Gastroesophageal sphincter (tissue), 4 donors: ENCODE measurements around the gene TMEM125. TPM values are rescaled to one million over a fixed set of nuclear protein-coding genes. Genes with fewer than 3 reads are reported as not detected.

Source experiments
- ATAC-seq: fragments of 150-250 bp; one replicate; pipeline ENCODE4 v1.9.1; 2016; ENCODE audit warnings: mild to moderate bottlenecking, moderate library complexity
- H3K27ac ChIP-seq, 4 donors: fragments of 200-600 bp; sonication (generic) in 3 of 4; 1 replicate in 3 of 4; 2 replicates in 1 of 4; pipeline ENCODE4 v1.5.1; 2016 to 2019
- H3K27me3 ChIP-seq: fragments of 200-600 bp; sonication (generic); one replicate; pipeline ENCODE4 v1.5.1; 2019
- H3K36me3 ChIP-seq, 2 donors: fragments of 200-600 bp; sonication (generic); one replicate each; pipeline ENCODE4 v1.5.1; 2019; ENCODE audit warnings: control low read depth in 1 of 2
- H3K4me1 ChIP-seq, 3 donors: fragments of 200-600 bp; sonication (generic); 1 replicate in 2 of 3; 2 replicates in 1 of 3; pipeline ENCODE4 v1.5.1; 2016 to 2019; ENCODE audit warnings: control low read depth in 2 of 3
- H3K4me3 ChIP-seq, 2 donors: fragments of 200-600 bp; sonication (generic); one replicate each; pipeline ENCODE4 v1.5.1; 2019; ENCODE audit warnings: mild to moderate bottlenecking in 1 of 2, moderate library complexity in 1 of 2
- H3K9me3 ChIP-seq, 3 donors: fragments of 200-600 bp; sonication (generic); one replicate each; pipeline ENCODE4 v1.5.1; 2017 to 2019; ENCODE audit warnings: control low read depth in 2 of 3
- CTCF ChIP-seq, 4 experiments: fragments of 200-600 bp in 2 of 4; fragments of 450-650 bp in 2 of 4; sonication (generic) in 1 of 4; IDR thresholded peaks; one replicate each; pipeline ENCODE4 v1.5.1; 2017 to 2019; ENCODE audit warnings: antibody characterized with exemption in 4 of 4, mild to moderate bottlenecking in 2 of 4, moderate library complexity in 2 of 4
- EP300 ChIP-seq: sonication (generic); formaldehyde crosslinking; IDR thresholded peaks from one replicate; pipeline ENCODE4 v1.6.1; 2017; ENCODE audit warnings: antibody characterized with exemption, mild to moderate bottlenecking
- POLR2A ChIP-seq, 2 donors: fragments of 450-650 bp; IDR thresholded peaks; one replicate each; pipeline ENCODE4 v1.6.1; 2017; ENCODE audit warnings: antibody characterized with exemption in 2 of 2, mild to moderate bottlenecking in 2 of 2, moderate library complexity in 1 of 2
- POLR2AphosphoS5 ChIP-seq: sonication (generic); formaldehyde crosslinking; IDR thresholded peaks from one replicate; pipeline ENCODE4 v1.6.1; 2017; ENCODE audit warnings: antibody characterized with exemption
- WGBS, 2 donors: methylation state at CpG; one replicate each; pipeline ENCODE4 v1.1.5; 2018; ENCODE audit warnings: low coverage in 1 of 2; 5-methylcytosine and 5-hydroxymethylcytosine counted together
- total RNA-seq, 4 donors: library from RNA; depleted of rRNA; stranded (reverse); fragments of >200 nt; gene quantifications; one replicate each; pipeline ENCODE4 v1.1.0, GENCODE V29; 2016

The TMEM125 gene
- total RNA-seq, 4 donors from 2014 or later, result 0.45 TPM; not detected in 3

GRCh38 chr1:43282220-43283195, 12.7 kb downstream of the TMEM125 start:
- no peaks in the 10 kb centered on the region for H3K4me1 ChIP-seq
- WGBS, 2 donors, result 71 to 73% methylated on average over 3 to 5 of the region's 15 CpGs
- no peaks in the 10 kb centered on the region for H3K36me3 ChIP-seq
- no peak overlapping the region for H3K27ac ChIP-seq
- H3K27me3 ChIP-seq, result peaks cover 9% of the 10 kb centered on the region
- H3K4me3 ChIP-seq, result no peak overlapping the region
- no peak for ATAC-seq
- H3K9me3 ChIP-seq, result no peaks in the 10 kb centered on the region
- TF ChIP-seq EP300 (no peak), CTCF (IDR thresholded peaks at IDR 0.05) (no peak), POLR2AphosphoS5 (no peak), POLR2A (IDR thresholded peaks at IDR 0.05) (no peak)

- 96% methylated on average over 3 of the region's 3 CpGs; no CpG with 5 or more reads in 1 of the 2 donors for WGBS, 2 donors
- TF ChIP-seq POLR2A (IDR thresholded peaks at IDR 0.05), result no peak
- TF ChIP-seq EP300, result no peak
- no peak for TF ChIP-seq CTCF (IDR thresholded peaks at IDR 0.05)
- TF ChIP-seq POLR2AphosphoS5, result no peak
- Histone ChIP-seq H3K9me3 (no peaks in the 10 kb centered on the region), H3K27ac (no peak overlapping the region), H3K36me3 (no peaks in the 10 kb centered on the region), H3K4me1 (no peaks in the 10 kb centered on the region), H3K27me3 (peaks cover 9% of the 10 kb centered on the region), H3K4me3 (no peak overlapping the region)
- no peak for ATAC-seq
These were observed 14.3 kb downstream of the TMEM125 start for GRCh38 chr1:43284065-43284464.

- Histone ChIP-seq H3K9me3 (no peaks in the 10 kb centered on the region), H3K27ac (no peak overlapping the region), H3K4me1 (no peaks in the 10 kb centered on the region), H3K27me3 (peaks cover 9% of the 10 kb centered on the region), H3K36me3 (no peaks in the 10 kb centered on the region), H3K4me3 (no peak overlapping the region)
- TF ChIP-seq CTCF (IDR thresholded peaks at IDR 0.05) (no peak), POLR2AphosphoS5 (no peak), POLR2A (IDR thresholded peaks at IDR 0.05) (no peak), EP300 (no peak)
- 61 to 69% methylated on average over 2 of the region's 12 CpGs for WGBS, 2 donors
- ATAC-seq, result no peak
These were observed 14.8 kb downstream of the TMEM125 start for GRCh38 chr1:43284546-43285110.

- Histone ChIP-seq H3K27ac (no peak within 1 kb of the TSS), H3K4me3 (no peak within 1 kb of the TSS), H3K9me3 (no peaks in the 10 kb centered on the region), H3K27me3 (peaks cover 9% of the 10 kb centered on the region), H3K4me1 (no peaks in the 10 kb centered on the region), H3K36me3 (no peaks in the 10 kb centered on the region)
- WGBS, 2 donors, result 27 to 66% methylated on average over 3 to 4 of the region's 19 CpGs
- TF ChIP-seq POLR2AphosphoS5, result no peak
- TF ChIP-seq POLR2A (IDR thresholded peaks at IDR 0.05), result no peak
- no peak for TF ChIP-seq EP300
- no peak for TF ChIP-seq CTCF (IDR thresholded peaks at IDR 0.05)
- ATAC-seq, result no peak
These were observed 15.6 kb downstream of the TMEM125 start, which contains the start of gene C1orf210 for GRCh38 chr1:43285269-43285990. Gene C1orf210 (minus strand): TSS chr1:43285581. CDS start chr1:43283270, 2,311 bp downstream.
